Measurements from ENCODE around the gene CFAP53.
"Not testable (repeated sequence)": the region's sequence is repeated elsewhere in the genome, so short reads cannot be mapped to it uniquely, and the experiment has no call there.

- not testable (repeated sequence) for TF ChIP-seq POLR2AphosphoS5 (IDR thresholded peaks at IDR 0.05; ENCODE audit: low read depth); CTCF (IDR thresholded peaks at IDR 0.05; ENCODE audit: insufficient read depth, low read length); REST (IDR thresholded peaks at IDR 0.05; ENCODE audit: insufficient replicate concordance, low read depth)
Measured at GRCh38 chr18:50288348-50289107, 22.2 kb upstream of the CFAP53 start.
